Measurements from ENCODE around the gene DOCK7.
A peak's percentile ranks its signal among the peaks of the same experiment; 100 is the strongest.
"Not testable (repeated sequence)": the region's sequence is repeated elsewhere in the genome, so short reads cannot be mapped to it uniquely, and the experiment has no call there.

The DOCK7 gene

DNA sequence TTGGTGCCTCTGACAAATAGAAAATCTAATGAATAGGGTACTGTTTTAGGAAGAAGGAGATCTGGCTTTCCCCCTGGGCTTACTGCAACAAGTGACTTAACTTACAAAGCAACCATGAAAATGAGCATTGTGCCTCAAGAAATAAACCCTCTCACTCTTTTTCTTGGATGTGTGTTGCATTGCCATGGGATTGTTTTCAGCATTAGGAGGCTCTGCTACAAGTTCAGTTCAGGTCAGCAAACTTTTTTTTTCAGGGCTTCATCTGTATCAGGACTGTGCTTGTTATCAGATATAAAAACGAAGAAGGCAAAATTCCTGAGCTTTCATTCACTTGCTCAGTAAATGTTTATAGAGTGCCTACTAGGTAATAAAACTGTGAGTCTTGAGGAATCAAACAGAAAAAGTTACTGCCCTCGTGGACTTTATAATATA is 37.8 kb upstream of the DOCK7 start:
- H3K36me3 ChIP-seq (replicated peaks), result no peaks in the 10 kb centered on the region
- TF ChIP-seq, protein P1, sequence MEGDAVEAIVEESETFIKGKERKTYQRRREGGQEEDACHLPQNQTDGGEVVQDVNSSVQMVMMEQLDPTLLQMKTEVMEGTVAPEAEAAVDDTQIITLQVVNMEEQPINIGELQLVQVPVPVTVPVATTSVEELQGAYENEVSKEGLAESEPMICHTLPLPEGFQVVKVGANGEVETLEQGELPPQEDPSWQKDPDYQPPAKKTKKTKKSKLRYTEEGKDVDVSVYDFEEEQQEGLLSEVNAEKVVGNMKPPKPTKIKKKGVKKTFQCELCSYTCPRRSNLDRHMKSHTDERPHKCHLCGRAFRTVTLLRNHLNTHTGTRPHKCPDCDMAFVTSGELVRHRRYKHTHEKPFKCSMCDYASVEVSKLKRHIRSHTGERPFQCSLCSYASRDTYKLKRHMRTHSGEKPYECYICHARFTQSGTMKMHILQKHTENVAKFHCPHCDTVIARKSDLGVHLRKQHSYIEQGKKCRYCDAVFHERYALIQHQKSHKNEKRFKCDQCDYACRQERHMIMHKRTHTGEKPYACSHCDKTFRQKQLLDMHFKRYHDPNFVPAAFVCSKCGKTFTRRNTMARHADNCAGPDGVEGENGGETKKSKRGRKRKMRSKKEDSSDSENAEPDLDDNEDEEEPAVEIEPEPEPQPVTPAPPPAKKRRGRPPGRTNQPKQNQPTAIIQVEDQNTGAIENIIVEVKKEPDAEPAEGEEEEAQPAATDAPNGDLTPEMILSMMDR (IDR thresholded peaks at IDR 0.05; ENCODE audit: low read depth, low read length, missing control alignments), result no peak
- no peak overlapping the region for H3K4me3 ChIP-seq (ENCODE audit: low read depth, low read length)
- no peak overlapping the region for H3K27ac ChIP-seq
- no peaks in the 10 kb centered on the region for H3K27me3 ChIP-seq (replicated peaks)
- no peak for DNase-seq
- in situ Hi-C loops (cut with HindIII; ENCODE audit: low pct_ligation_motif_present, low sequenced_read_pairs), result no loop called here

DNA sequence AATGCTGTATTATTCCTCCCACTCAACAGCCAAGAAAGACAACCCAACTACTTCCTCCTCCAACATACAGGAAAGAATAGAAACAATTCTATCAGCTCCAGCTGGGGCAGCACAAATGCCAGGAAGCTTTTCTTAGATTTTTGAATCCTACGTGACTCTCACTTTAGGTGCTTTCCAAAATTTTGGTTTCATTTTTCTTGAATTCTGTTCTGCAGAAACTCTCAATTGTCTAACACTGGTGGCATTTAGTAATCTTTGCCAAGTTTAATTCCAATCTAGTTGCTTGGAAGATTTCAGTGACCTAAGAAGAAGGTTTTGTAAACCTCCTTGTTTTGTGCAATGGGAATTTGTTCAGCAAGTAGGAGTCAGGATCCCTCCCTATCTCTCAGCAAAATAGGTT is 37.1 kb upstream of the DOCK7 start:
- TF ChIP-seq, protein P1 (IDR thresholded peaks at IDR 0.05; ENCODE audit: low read depth, low read length, missing control alignments), result no peak

DNA sequence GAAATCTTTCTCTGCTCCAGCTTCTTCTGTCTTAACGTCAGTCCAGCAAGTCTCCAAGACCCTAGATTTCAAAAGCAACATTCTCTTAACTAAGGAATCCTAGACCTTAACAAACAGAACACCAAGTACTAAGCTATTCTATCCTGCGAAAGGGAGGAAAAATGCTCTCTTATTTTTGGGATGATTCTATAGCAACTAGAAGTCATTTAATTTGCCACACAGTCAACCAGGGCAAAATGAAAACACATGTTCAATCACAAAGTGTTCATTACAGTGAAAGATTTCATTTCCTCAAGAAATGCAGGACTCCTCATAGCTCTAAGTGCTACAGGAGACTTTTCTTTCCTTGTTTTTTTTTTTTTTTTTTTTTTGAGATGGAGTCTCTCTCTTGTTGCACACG is 36.2 kb upstream of the DOCK7 start:
- no peak overlapping the region for H3K4me3 ChIP-seq (ENCODE audit: low read depth, low read length)
- DNase-seq, result no peak
- no peak overlapping the region for H3K27ac ChIP-seq
- TF ChIP-seq, protein P1 (IDR thresholded peaks at IDR 0.05; ENCODE audit: low read depth, low read length, missing control alignments), result no peak
- no peaks in the 10 kb centered on the region for H3K36me3 ChIP-seq (replicated peaks)
- no peaks in the 10 kb centered on the region for H3K27me3 ChIP-seq (replicated peaks)
- in situ Hi-C loops (cut with HindIII; ENCODE audit: low pct_ligation_motif_present, low sequenced_read_pairs), result no loop called here

More for the DNA sequence above, 37.1 kb upstream of the DOCK7 start:
- Histone ChIP-seq H3K27me3 (replicated peaks) (no peaks in the 10 kb centered on the region), H3K36me3 (replicated peaks) (no peaks in the 10 kb centered on the region), H3K4me3 (ENCODE audit: low read depth, low read length) (no peak overlapping the region), H3K27ac (peak overlapping the region; percentile 11)
- DNase-seq, result peak; percentile 20
- in situ Hi-C loops (cut with HindIII; ENCODE audit: low pct_ligation_motif_present, low sequenced_read_pairs), result no loop called here

DNA sequence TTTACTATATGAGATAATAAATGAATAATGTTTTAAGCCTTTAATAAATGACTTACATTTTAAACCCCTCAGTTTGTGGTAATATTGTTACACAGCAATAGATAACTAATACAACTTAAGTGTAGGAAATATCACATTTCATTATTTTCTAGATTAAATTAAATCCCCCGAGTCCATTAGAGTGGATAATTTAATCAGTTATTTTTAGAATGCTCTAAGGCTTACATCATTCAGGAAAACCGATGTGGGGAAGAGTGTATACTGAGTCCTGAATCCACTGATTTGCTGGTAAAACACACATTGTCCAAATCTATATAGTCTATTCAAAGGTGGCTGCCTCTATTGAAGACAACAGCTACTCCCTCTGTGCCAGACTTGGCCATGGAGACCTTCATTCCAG is 35.7 kb upstream of the DOCK7 start:
- no peak overlapping the region for H3K4me3 ChIP-seq (ENCODE audit: low read depth, low read length)
- no peak for DNase-seq
- in situ Hi-C loops (cut with HindIII; ENCODE audit: low pct_ligation_motif_present, low sequenced_read_pairs), result no loop called here
- no peaks in the 10 kb centered on the region for H3K27me3 ChIP-seq (replicated peaks)
- TF ChIP-seq, protein P1 (IDR thresholded peaks at IDR 0.05; ENCODE audit: low read depth, low read length, missing control alignments), result no peak
- H3K27ac ChIP-seq, result no peak overlapping the region
- no peaks in the 10 kb centered on the region for H3K36me3 ChIP-seq (replicated peaks)

DNA sequence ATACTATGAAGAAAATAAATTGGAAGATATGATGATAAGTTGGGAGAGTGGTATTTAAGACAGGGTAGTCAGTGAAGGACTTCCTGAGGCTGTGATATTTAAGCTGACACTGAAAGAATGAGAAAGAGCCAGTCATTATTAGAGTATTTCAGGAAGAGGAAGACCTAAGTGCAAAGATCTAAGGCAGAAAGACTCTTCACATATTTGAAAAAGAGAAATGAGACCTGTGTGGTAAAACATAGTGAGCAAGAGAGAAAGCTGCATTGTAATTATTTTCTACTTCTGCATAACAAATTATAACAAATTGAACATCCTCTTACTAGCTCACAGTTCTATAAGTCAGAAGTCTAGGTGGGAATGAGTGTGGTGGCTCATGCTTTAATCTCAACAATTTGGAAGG is 34.6 kb upstream of the DOCK7 start:
- TF ChIP-seq, protein P1 (IDR thresholded peaks at IDR 0.05; ENCODE audit: low read depth, low read length, missing control alignments), result no peak
- no peak overlapping the region for H3K27ac ChIP-seq
- DNase-seq, result no peak

DNA sequence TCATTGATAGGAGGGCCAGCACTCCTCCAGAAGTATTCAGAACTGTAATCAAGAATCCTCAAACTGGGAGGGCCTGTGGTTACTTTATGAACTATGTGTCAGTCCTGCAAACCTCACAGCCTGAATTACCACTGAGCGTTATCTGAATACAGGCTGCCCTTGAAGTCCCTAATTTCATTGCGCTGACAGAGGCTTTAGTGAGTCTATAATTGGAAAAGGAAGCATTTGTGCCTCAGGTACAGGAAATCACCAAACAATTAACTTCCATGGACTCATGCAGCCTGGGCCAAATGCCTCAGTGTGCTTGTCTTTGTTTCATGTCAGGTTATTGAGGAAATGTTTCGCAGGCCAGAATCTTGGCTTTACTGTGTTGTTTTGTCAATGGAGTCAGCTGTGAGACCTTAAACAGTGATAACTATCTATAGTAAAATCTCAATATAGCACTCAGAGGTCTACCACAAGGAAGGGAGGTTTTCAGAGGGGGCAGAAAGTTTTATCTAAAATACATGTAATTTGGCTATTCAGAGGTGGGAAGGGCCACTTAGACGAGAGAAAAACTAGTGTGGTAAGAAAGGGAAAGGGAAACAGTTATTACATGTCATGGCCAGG is 32.9 kb upstream of the DOCK7 start:
- Histone ChIP-seq H3K36me3 (replicated peaks) (no peaks in the 10 kb centered on the region), H3K4me3 (ENCODE audit: low read depth, low read length) (no peak overlapping the region), H3K27ac (no peak overlapping the region), H3K27me3 (replicated peaks) (no peaks in the 10 kb centered on the region)
- in situ Hi-C loops (cut with HindIII; ENCODE audit: low pct_ligation_motif_present, low sequenced_read_pairs), result no loop called here
- DNase-seq, result peak; percentile 14
- TF ChIP-seq, protein P1 (IDR thresholded peaks at IDR 0.05; ENCODE audit: low read depth, low read length, missing control alignments), result no peak

More for the DNA sequence above, 34.6 kb upstream of the DOCK7 start:
- in situ Hi-C loops (cut with HindIII; ENCODE audit: low pct_ligation_motif_present, low sequenced_read_pairs), result no loop called here
- no peaks in the 10 kb centered on the region for H3K27me3 ChIP-seq (replicated peaks)
- no peak overlapping the region for H3K4me3 ChIP-seq (ENCODE audit: low read depth, low read length)
- H3K36me3 ChIP-seq (replicated peaks), result no peaks in the 10 kb centered on the region

DNA sequence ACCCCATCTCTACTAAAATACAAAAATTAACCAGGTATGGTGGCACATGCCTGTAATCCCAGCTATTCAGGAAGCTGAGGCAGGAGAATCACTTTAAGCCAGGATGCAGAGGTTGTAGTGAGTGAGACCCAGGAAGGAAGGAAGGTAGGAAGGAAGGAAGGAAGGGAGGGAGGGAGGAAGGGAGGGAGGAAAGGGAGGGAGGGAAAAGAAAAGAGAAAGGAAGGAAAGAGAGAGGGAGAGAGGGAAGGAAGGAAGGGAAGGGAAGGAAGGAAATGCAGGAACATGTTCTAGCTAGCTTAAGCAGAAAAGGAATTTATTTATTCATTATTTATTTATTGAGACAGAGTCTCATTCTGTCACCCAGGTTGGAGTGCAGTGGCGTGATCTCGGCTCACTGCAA is 30.2 kb upstream of the DOCK7 start:
- in situ Hi-C loops (cut with HindIII; ENCODE audit: low pct_ligation_motif_present, low sequenced_read_pairs); DNase-seq; H3K36me3 ChIP-seq (replicated peaks); H3K4me3 ChIP-seq (ENCODE audit: low read depth, low read length); H3K27me3 ChIP-seq (replicated peaks); H3K27ac ChIP-seq: not testable (repeated sequence)
